Measurements from ENCODE around the gene SH2D3C.

SH2D3C gene, protein sequence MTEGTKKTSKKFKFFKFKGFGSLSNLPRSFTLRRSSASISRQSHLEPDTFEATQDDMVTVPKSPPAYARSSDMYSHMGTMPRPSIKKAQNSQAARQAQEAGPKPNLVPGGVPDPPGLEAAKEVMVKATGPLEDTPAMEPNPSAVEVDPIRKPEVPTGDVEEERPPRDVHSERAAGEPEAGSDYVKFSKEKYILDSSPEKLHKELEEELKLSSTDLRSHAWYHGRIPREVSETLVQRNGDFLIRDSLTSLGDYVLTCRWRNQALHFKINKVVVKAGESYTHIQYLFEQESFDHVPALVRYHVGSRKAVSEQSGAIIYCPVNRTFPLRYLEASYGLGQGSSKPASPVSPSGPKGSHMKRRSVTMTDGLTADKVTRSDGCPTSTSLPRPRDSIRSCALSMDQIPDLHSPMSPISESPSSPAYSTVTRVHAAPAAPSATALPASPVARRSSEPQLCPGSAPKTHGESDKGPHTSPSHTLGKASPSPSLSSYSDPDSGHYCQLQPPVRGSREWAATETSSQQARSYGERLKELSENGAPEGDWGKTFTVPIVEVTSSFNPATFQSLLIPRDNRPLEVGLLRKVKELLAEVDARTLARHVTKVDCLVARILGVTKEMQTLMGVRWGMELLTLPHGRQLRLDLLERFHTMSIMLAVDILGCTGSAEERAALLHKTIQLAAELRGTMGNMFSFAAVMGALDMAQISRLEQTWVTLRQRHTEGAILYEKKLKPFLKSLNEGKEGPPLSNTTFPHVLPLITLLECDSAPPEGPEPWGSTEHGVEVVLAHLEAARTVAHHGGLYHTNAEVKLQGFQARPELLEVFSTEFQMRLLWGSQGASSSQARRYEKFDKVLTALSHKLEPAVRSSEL

DNA sequence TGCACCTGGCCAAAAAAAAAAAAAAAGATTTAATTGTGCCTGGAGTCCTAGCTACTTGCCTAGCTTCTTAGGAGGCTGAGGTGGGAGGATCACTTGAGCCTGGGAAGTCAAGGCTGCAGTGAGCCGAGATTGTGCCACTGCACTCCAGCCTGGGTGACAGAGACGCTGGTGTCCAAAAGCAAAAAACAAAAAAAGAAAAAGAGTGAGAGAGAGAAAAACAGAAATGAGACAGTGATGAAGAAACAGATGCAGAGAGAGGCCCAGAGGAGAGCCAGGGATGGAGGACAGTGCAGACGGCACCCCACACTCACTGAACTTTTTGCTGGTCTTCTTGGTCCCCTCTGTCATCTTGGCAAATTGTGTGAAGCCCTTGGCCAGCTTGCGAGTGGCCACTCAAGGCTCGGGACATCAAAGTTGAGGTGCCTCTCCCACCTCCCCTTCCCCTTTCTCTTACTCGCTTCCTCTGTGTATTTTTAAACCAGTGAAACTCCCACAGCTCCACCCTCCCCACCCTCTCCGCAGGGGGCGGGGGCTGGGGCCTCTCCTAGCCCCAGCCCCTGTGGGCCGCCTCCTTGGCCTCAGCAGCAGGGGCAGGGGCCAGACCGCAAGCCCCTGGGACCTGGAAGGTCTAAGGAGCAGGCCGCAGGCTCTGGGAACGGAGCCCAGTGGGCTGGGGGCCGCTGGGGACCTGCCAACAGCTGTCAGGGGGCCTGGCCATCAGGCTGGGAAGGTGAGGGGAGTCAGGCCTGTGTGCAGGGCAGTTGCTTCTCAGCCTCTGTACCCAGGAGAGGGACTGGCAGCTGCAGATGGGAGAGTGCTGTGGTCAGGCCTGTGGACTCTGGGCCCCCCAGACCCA is at the start of gene SH2D3C:
Gene SH2D3C, minus strand, starts transcription at position 387 of the 856 bp plus-strand sequence. Its CDS starts 39 bp downstream, at position 348.
- DNase-seq (ENCODE audit: low read depth, low spot score), result no peak

GRCh38 chr9:127826253-127826913 is 47.9 kb upstream of the SH2D3C start:
- no peak for DNase-seq (ENCODE audit: low read depth, low spot score)

GRCh38 chr9:127825319-127826051 is 47.0 kb upstream of the SH2D3C start:
- no peak for DNase-seq (ENCODE audit: low read depth, low spot score)

GRCh38 chr9:127822108-127822507 is 43.6 kb upstream of the SH2D3C start:
- DNase-seq (ENCODE audit: low read depth, low spot score), result no peak

DNA sequence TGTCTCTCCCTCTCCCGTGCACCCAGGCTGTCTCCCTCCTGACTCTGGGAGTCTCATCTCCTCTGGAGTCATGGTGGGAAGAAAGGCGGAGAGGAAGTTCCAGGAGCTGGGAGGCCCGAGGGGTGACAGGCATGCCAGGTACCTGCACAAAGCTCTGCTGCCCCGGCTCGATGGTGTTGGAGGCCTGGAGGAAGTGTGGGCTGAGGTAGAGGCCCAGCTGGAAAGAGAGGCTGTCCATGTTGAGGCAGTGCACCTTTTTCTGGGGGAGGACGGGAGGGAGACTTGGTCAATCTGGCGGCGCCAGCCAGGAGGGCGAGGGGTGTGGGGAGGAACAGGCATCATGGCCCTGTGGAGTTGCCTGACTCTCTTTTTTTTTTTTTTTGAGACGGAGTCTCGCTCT is 40.1 kb upstream of the SH2D3C start:
- no peak for DNase-seq (ENCODE audit: low read depth, low spot score)

DNA sequence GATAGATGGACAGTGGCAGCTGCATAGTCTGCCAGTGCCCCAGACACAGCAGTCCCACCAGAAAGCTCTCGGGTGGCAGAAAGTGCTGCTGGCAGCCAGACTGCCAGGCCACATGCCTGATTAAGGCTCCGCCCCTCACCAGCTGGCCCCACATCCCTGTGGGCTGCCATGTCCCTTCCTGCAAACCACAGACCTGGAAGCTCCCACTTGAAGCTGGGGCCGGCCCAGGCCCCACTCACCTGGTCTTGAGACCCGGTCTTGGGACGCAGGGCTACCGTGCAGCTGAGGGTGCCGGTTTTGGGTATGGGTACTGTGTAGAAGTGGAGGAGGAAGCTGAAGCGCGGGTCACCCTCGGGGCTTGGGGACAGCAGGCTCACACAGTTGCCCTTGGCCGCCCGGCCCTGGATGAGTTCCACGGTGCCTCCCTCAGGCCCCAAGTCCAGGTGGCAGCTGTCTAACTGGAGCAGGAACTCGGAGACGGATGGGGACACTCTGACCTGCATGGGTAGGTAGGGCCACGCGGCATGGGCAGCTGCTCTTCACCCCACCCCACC is 39.5 kb upstream of the SH2D3C start:
- no peak for DNase-seq (ENCODE audit: low read depth, low spot score)

GRCh38 chr9:127816728-127817127 is 38.3 kb upstream of the SH2D3C start:
- no peak for DNase-seq (ENCODE audit: low read depth, low spot score)

GRCh38 chr9:127816362-127816725 is 37.9 kb upstream of the SH2D3C start:
- no peak for DNase-seq (ENCODE audit: low read depth, low spot score)

DNA sequence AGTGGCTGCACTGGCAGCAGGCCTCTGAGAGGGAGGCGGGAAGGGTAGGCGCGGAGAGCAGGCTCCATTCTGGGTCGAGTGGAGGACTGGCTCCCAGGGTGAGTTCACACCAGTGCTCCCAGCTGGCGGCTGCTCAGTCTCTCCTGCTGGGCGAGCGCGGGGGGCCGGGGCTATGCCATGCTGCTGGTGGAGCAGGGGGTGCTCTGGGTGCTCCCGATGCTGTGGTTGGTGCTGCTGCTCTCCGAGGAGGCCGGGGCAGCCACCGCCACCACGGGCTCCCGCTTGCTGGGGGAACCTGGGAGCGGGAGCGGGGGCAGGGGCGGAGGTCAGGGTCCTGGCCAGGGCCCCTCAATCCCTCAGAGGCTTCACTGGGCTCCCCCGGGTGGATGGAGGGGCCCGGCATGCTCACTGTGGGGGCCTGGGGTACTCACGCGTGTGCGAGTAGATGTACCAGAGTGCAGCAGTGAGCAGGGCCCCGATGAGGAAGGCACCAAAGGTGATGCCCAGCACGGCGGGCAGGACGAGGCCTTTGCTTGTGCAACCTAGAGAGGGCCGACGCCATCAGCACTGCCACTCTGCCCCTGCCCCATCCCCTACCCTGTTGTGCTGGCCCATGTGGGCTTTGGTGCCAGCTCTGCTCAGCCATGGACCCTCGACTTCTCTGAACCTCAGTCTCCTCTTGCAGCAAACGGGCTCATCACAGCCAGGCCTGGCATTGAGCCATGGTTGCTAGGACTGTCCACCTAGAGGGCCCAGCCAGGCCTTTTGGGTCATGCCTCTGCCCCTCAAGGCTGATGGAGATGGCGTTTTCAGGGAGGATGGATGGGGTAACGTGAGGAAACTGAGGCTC is 37.3 kb upstream of the SH2D3C start:
- DNase-seq (ENCODE audit: low read depth, low spot score), result no peak

- no peak for DNase-seq (ENCODE audit: low read depth, low spot score)
These were observed 36.4 kb upstream of the SH2D3C start for GRCh38 chr9:127814619-127815511.

DNA sequence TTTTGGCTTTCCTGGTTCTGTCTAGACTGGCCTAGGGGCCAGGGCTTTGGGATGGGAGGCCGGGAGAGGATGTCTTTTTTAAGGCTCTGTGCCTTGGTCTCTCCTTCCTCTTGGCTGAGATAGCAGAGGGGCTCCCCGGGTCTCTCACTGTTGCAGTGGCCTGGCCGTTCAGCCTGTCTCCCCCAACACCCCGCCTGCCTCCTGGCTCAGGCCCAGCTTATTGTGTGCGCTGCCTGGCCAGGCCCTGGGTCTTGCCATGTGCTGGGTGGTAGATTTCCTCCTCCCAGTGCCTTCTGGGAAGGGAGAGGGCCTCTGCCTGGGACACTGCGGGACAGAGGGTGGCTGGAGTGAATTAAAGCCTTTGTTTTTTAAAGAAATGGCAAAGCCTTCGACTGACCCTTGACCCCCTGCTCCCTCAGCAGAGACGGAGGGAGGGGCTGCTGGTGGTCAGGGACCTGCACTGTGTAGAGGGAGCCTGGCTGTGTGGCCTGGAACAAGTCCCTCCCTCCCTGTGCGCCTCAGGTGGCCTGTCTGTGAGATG is 35.3 kb upstream of the SH2D3C start:
- DNase-seq (ENCODE audit: low read depth, low spot score), result no peak

- DNase-seq (ENCODE audit: low read depth, low spot score), result no peak
These were observed 34.6 kb upstream of the SH2D3C start for GRCh38 chr9:127812936-127813675.

- DNase-seq (ENCODE audit: low read depth, low spot score), result no peak
These were observed 33.5 kb upstream of the SH2D3C start for GRCh38 chr9:127812011-127812410.

- DNase-seq (ENCODE audit: low read depth, low spot score), result no peak
These were observed 32.1 kb upstream of the SH2D3C start for GRCh38 chr9:127810378-127811187.

DNA sequence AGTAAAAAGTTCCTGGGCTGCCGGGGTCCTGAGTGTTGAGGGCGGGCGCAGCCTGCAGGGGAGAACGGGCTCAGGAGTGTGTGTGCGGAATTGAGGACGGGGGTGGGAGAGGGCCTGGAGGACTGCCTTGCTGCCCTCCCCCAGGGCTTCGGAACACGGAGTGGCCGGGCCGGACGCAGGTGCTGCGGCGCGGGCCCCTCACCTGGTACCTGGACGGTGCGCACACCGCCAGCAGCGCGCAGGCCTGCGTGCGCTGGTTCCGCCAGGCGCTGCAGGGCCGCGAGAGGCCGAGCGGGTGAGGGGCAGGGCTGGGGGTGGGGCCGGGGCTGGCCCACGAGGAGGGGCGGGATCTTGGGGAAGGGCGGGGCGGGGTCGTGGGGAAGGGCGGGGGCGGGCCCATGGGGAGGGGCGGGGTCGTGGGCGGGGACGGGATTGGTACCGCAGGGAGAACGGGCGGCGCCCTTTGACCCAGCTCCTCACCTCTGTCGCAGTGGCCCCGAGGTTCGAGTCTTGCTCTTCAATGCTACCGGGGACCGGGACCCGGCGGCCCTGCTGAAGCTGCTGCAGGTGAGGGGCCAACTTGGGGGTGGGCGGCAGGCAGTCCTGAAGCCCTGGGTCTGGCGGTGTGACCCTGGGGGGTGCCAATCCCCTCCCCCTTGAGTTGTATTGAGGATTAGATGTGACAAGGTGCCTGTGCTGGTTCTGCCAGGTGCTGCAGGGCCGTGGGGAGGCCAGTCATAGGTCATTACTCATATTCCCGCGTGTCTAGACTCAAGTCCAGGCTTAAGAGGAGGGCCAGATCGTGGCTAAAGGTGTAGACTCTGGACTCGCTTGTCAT is 31.3 kb upstream of the SH2D3C start:
- DNase-seq (ENCODE audit: low read depth, low spot score), result no peak
